ENCODE results near the gene FAM83E.

DNA sequence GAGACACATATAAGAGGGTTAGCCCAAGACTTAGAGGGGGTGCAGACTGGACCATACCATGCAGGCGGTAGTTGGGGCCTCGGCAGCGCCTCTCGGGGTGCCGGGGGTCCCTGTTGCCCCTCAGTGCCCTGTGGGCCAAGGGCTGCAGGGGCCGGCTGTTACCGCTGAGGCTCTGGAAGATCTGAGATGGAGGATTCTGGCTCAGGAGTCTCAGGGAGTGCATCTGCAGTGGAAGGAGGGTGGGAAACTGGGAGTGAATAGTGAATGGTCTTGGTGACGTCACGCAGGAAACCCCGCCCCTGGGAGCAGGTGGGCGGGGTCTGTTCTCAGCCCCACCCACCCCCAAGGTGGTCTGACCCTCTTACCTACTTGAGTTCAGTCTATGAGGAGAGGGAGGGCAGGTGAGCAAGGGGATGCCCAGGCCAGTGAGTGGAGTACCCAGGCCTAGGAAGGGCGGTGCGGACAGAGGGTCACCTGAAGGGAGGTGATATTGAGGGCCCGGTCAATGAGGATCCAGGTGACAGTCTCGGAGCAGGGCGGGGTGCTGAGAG lies 24.0 kb upstream of the FAM83E start:
- TF ChIP-seq, protein P1, sequence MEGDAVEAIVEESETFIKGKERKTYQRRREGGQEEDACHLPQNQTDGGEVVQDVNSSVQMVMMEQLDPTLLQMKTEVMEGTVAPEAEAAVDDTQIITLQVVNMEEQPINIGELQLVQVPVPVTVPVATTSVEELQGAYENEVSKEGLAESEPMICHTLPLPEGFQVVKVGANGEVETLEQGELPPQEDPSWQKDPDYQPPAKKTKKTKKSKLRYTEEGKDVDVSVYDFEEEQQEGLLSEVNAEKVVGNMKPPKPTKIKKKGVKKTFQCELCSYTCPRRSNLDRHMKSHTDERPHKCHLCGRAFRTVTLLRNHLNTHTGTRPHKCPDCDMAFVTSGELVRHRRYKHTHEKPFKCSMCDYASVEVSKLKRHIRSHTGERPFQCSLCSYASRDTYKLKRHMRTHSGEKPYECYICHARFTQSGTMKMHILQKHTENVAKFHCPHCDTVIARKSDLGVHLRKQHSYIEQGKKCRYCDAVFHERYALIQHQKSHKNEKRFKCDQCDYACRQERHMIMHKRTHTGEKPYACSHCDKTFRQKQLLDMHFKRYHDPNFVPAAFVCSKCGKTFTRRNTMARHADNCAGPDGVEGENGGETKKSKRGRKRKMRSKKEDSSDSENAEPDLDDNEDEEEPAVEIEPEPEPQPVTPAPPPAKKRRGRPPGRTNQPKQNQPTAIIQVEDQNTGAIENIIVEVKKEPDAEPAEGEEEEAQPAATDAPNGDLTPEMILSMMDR (IDR thresholded peaks at IDR 0.05), result no peak
- TF ChIP-seq POLR2A (IDR thresholded peaks at IDR 0.05) (no peak), EP300 (IDR thresholded peaks at IDR 0.05) (no peak)

Measured in upper lobe of left lung (tissue), 4 donors.